Measurements from ENCODE around the gene RRP15. TPM values are rescaled to one million over a fixed set of nuclear protein-coding genes. Genes with fewer than 3 reads are reported as not detected.

The RRP15 gene
- total RNA-seq, 1 experiment from 2014 or later, result 25.5 TPM

Other genes with a start within 250 kb of the RRP15 start
- 0.34 TPM for gene TGFB2, start 60.0 kb downstream of the RRP15 start, total RNA-seq (2021; ENCODE audit: unreplicated experiment)